ENCODE measurements around the gene NEDD4L.
A peak's percentile ranks its signal among the peaks of the same experiment; 100 is the strongest.

Gene NEDD4L

DNA sequence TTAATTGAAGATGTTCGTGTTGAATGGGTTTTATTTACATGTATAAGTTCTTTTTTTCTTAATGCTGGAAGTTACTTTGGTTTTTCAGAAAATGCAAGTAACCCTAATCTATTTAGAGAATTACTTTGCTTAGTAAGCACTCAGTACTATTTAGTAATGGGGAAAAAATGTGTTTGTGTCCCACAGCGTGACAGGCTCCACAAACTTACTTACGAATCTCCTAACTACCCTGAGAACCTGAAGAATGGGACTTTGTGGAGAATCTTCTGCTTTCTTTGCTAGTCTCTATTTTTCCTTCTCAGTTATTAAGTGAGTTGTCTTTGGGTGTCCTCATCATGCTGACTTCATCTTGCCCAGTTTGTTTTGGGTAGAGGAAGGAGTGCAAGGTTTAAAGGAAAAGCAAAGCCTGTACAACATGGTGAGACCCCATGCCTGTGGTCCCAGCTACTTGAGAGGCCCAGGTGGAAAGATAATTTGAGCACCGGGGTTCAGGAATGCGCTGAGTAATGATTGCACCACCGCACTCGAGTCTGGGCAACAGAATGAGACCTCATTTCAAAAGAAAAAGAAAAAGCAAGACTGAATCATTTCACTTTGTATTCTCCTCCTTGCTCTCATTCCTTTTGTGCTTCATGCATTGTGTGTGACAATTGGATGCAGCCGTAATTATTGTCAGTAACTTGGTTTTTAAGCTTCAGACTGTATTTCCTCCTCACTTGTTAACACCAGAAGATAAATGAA lies 10.2 kb downstream of the NEDD4L start:
- DNase-seq: no peak

DNA sequence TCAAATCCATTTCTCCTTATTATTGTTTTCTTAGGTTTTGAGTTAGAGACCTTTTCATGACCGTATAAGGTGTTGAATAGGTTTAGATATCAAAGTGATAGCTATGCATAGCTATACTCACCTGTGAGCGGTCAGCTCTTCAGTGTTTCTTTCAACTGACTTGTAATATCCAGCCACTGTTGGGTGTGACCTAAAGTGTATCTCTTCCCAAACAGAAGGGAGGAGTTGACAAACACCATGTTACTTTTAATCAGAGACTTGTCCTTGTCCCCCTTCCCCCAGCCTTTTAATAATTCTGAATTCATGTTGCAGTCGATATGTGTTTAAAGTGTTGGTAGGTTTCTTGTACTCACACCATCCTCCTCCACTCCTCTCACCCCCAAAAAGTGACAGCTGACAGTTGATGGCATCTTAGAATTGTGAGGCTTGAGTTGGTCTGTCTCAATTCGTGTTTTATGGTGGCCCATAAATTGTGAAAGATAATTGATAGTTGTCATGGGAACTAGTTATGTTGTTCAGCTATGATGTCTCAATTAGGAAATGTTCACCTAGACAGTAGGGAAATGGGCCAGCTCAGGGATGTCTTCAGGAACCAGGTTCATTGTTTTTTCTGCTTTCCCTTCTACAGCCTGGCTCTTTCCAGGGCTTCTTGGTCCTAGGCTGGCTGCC lies 12.0 kb downstream of the NEDD4L start:
- DNase-seq: no peak

DNA sequence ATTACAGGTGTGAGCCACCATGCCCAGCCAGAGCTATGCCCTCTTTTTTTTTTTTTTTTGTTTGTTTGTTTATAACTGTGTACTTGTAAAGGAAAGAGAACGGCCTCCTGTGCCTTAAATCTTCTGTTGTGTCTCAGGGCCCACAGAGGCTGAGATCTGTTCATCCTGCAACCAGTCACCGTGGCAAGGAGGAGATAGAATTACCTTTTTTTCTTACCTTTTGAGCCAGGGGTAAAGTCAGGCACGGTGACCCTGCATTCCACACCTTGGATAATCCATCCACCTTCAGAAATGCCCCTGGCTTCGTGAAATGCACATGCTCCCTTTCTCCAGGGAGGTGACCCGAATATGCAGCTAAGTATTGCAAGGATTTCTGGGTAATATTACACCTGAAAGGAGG lies 12.8 kb downstream of the NEDD4L start:
- no peak for DNase-seq

- no peak for DNase-seq
These were observed 13.4 kb downstream of the NEDD4L start for GRCh38 chr18:58057291-58057965.

- DNase-seq: no peak
These were observed 14.7 kb downstream of the NEDD4L start for GRCh38 chr18:58058720-58059119.

- no peak for DNase-seq
These were observed 16.2 kb downstream of the NEDD4L start for GRCh38 chr18:58060254-58060653.

- DNase-seq: no peak
These were observed 17.3 kb downstream of the NEDD4L start for GRCh38 chr18:58061349-58061748.

DNA sequence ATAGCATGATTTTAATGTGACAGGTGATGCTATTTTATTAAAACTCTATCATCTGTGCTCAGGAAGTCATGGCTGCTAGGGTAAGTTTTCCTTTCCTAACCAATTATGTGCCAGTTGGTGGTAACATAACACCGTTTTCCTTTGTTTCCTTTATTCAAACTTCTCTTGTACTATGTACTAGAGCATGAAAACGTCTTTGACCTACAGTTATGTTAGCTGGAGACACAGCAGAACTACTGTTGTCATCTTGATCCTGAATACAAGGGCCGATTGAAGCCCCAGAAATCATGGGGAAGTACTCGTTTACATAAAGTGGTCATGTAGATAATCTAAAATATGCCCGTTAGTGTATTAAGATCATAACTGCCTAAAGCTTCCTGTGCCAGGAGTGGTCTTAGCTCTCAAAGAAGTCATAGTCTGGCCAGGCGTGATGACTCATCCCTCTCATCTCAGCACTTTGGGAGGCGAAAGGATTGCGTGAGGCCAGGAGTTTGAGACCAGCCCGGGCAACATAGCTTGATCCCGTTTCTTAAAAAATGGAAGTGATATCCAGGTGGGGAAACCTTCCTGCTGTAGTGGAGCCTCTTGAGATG lies 20.5 kb downstream of the NEDD4L start:
- no peak for DNase-seq

- no peak for DNase-seq
These were observed 21.9 kb downstream of the NEDD4L start for GRCh38 chr18:58065956-58066355.

DNA sequence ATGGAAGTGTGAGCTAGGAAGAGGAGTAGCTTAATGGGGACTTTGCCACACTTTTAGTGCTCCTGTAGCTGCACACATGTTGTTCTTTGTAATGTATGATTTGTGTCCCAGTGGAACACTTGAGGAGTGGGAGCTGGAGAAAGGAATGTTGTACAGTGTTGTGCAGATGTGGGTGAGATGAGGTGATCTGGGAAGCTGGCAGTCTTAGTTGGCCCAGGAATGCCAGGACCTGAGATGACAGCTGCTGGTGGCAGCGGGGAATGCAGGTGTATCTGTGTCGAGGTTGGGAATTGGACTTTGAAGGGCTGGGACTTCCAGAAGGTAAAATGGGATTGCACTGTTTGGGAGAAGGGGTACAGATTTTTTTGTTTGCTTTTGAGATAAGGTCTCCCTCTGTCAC lies 23.6 kb downstream of the NEDD4L start:
- DNase-seq: no peak

DNA sequence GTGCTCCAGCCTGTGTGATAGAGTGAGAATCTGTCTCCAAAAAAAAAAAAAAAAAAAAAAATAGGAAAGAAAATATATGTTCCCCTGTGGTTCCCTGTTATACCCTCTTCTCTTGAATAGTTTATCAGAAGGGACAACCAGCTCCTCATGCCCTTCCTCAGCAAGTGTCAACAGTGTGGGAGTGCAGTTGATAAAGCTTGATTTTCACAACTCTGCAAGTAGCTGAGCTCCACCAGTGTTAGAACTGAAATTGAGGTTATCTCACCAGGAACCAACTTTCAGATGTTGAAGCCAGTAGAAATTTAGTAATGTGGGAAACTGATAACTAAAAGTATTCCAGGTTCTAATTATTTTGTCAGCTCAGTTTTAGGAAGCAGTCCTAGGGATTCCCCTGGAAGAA lies 25.1 kb downstream of the NEDD4L start:
- no peak for DNase-seq

DNA sequence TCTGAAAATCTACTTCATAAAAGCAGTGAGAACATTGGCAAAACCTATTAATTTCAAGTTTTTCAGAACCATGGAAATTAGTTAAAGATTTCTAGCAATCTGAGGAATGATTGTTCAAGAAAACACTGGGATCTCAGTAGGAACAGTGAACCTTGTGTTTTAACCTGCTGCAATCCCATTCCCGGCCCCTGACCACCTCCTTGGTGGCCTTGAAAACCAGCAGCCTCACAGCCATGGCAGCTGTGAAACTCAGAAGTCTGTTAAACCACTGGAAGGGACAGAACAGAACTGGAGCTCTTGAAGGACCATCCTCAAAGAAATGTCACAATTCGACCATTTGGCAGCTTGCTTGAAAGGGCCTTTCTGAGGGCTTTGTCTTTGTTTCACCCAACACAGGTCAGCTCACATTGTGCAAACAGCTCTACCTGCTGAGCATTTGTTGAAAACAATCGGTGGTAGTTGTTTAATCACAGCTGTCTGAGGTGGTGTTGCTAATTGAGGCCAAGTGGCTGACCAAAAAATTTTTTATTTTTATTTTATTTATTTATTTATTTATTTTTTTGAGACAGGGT lies 25.8 kb downstream of the NEDD4L start:
- DNase-seq: no peak

DNA sequence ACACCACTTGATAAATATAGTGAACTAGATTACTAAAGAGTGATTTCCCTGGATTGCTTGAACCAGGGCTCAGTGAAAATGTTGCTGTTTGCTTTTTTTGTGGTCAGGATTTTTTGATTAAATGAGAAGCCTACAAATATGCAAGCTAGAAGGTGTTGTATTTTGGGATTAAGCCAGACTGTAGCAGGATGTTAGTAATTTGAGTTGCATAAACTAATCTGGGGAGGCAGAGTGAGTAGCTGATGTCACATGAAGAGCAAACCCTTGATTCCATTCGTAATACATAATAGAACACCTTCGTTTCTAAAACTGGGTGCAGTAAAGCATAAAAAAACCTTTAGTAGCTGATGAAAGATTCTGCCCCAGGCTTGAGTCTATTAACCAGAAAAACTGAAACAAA lies 32.0 kb downstream of the NEDD4L start:
- no peak for DNase-seq

- no peak for DNase-seq
These were observed 33.3 kb downstream of the NEDD4L start for GRCh38 chr18:58077329-58077728.

DNA sequence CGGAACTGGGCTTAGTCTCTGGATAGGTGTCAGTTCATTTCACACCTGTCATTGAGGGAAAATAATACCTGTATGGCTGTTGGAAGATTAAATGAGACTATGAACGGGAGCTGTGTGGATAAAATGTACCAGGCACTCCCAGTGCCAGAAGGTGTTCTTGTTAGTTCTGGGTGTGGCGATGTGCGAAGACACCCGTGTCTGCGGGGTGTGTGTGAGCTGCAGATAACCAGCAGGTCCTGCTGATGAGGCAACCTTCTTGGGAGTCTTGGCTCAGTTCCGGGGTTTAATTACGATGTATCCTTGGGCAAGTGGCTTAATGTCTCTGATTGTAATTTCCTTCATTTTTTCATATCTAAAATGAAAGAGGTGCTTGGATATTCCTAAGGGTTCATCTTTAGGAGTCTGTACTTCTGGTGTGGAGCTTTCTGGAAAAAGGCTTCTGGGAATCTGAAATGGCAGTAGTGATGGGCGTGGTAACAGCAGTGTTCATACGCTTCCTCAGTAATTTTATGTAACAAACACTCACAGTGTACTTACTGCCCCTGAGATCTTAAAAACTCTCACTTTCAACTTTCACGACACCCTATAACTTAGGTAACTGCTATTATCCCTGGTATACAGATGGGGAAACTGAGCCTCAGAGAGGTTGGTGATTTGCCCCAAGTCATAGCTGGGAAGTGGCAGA lies 35.0 kb downstream of the NEDD4L start:
- no peak for DNase-seq

- no peak for DNase-seq
These were observed 36.4 kb downstream of the NEDD4L start for GRCh38 chr18:58080451-58080850.

- DNase-seq: peak; percentile 52
These were observed 44.1 kb downstream of the NEDD4L start for GRCh38 chr18:58087928-58088690.

DNA sequence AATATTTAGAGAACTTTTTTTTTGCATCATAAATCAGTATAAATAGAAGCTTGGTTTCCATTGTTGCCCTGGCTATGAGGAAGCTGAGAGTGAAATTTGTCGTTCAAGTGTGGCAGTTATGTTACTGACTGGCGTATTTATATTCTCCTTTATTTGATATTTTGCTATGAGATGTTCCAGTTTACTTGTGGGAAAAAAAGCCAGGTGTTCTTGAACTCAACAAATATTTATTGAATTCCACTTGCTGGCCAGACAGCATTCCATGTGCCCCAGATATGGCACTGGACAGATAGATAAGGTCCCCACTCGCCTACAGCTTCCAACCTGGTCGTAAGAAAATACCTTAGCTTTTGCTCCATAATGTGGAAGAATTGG lies 44.7 kb downstream of the NEDD4L start:
- DNase-seq: no peak

DNA sequence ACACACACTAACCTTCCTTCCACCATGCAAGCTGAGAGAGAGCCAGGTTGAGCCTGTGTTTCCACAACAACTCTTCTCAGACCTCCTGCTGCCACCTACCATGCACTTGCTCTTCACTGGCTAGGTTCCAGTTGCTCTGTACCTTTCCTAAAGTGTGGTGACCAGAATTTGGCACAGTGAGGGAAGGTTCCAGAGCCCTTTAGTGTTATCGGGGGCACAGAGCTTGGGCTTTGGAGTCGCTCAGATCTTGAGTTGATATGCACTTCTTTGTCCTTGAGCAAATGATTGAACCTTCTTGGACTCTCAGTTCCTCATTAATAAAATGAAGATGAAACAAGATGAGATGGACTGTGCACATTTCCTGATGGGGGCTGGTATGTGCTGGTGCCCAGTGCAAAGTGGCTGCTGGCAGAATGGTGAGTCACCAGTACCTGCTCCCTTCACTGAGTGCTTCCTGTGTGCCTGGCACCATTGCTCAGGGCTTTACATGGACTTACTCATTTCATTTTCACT lies 47.1 kb downstream of the NEDD4L start:
- DNase-seq: no peak

DNA sequence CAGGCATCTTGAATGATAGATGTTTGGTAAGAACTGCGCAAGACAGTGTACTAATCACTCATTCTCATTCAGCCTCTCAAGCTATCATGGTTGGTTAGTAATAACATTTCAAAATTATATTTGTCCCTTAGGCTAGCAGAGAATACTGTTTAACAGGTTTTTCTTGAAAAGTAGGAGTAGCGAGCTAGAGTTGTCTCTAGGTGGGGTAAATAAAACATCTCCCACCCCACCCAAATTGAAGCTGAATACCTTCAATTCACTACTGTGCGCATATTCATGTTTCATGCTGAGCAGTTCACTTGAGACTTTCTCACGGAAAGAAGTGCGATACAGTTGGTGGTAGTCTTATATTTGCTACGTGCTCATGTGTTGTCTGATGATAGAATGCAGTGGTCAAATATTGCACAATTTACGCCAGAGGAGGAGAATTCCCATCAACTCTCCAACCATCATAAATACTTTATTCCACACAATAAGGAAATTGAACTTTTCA lies 49.3 kb downstream of the NEDD4L start:
- no peak for DNase-seq

- no peak for DNase-seq
These were observed 51.2 kb downstream of the NEDD4L start for GRCh38 chr18:58095222-58095621.

- DNase-seq: no peak
These were observed 51.6 kb downstream of the NEDD4L start for GRCh38 chr18:58095655-58096054.
